HG03097 (cell line): ENCODE data around the gene IL24.

Experiments
- ATAC-seq: cut with Tn5 transposase; IDR thresholded peaks from one replicate; pipeline ENCODE4 v1.9.1; 2021; ENCODE audit not compliant: unreplicated experiment, low FRiP score

Gene IL24

GRCh38 chr1:206878456-206878855 lies 18.8 kb upstream of the IL24 start:
- ATAC-seq = no peak

GRCh38 chr1:206880314-206880713 lies 16.9 kb upstream of the IL24 start:
- no peak for ATAC-seq

- no peak for ATAC-seq
Measured at GRCh38 chr1:206882555-206882954, 14.7 kb upstream of the IL24 start.

GRCh38 chr1:206883160-206883559 lies 14.1 kb upstream of the IL24 start:
- no peak for ATAC-seq

- ATAC-seq = no peak
Measured at GRCh38 chr1:206883876-206884275, 13.4 kb upstream of the IL24 start.

- no peak for ATAC-seq
Measured at GRCh38 chr1:206885341-206886060, 11.7 kb upstream of the IL24 start.

GRCh38 chr1:206886831-206887230 lies 10.4 kb upstream of the IL24 start:
- no peak for ATAC-seq

DNA sequence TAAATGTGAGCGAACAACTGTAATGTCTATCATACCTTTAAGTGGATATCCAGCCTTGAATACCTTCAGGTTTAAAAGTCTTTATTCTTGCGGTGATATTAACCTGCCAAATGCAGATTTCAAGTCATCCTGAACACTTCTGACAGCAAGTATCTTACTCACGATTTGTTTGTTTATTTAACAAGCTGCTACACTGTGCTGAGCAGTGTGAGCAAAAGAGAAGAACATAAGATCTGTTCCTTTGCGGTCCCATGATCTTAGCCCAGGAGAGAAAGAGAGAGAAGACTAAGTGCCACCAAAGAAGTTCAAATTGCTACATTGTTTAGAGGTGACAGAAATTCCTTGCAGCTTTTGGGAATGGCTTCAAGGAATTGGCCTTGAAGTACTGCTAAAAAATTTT lies 9.5 kb upstream of the IL24 start:
- ATAC-seq = no peak

DNA sequence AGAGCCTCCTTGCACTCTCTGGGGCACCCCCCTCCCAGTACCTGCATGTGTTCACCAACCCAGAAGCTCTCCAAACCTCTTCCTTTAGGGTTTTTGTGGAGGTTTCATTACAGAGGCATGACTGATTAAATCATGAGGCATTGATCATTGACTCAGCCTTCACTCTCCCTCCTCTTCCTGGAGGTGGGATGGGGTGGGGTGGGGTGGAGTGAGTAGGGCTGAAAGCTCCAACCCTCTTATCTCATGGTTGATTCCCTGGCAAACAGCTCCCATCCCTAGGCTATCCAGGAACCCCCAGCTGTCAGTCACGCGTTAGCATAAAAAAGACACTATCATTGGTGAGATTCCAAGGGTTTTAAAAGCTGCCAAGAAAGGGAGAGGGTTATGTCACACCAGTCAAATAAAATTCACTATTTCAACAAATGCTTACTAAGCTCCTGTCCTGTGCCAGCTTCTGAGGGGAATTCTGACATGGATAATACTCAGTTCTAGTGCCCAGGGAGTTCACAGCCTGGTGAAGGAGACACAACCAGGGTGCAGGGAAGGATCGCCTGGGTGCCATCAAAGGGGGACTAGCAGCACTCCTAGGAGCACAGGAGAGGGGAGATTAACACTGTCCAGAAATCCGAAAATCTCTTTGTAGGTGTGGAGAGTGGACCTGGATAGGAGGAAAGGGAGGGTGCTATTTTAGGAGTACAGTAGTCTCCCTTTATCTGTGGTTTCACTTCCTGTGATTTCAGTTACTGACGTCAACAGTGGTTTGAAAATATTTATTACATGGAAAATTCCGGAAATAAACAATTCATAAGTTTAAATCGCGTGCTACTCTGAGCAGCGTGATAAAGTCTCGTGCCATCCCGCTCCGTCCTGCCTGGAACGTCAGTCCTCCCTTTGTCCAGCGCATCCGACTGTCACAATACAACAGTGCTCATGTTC lies 6.8 kb upstream of the IL24 start:
- ATAC-seq = no peak

DNA sequence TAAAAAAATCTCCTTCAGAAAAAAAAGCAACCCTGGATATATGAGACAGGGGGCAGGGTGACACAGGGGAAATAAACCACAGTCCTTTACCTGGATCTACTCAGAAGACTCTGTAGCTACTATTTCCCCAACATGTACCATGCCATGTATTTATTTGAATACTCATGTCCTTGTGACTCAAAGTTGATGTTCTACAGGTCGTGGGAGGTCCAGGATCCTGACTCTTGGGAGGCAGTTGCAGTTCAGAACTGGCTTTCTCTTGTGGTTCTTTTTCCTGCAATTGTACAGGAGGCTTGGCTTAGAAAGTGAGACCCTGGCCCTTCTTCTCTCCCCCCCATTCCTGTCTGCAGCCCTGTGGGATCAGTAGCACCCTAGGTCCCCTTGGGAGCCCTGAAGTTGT lies 5.8 kb upstream of the IL24 start:
- ATAC-seq = no peak

GRCh38 chr1:206892351-206892984 lies 4.8 kb upstream of the IL24 start:
- no peak for ATAC-seq

DNA sequence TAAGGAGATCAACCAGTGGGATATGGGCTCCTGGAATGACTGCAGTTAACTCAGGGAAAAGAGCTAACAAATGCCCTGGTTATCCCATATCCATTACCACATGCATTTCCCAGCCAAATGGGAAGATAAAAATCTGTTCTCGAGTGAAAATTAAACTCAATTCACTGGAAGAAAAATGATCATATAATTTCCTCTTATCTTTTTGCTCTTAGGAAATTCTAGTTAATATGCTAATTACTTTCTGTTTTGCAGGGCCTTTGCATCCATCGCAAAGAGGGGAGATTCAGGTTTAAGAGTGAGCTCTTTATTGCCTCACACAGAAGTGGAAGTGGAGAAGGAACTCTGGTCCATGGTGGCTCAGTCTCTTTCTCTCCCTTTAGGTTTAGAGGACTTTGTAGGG lies 3.9 kb upstream of the IL24 start:
- no peak for ATAC-seq

- no peak for ATAC-seq
Measured at GRCh38 chr1:206895325-206895724, 1.9 kb upstream of the IL24 start.

GRCh38 chr1:206895837-206896242 lies 1.4 kb upstream of the IL24 start:
- ATAC-seq = no peak

- ATAC-seq = no peak
Measured at GRCh38 chr1:206896261-206896660, 982 bp upstream of the IL24 start.

GRCh38 chr1:206898089-206898914 lies 1.1 kb downstream of the IL24 start:
- no peak for ATAC-seq

DNA sequence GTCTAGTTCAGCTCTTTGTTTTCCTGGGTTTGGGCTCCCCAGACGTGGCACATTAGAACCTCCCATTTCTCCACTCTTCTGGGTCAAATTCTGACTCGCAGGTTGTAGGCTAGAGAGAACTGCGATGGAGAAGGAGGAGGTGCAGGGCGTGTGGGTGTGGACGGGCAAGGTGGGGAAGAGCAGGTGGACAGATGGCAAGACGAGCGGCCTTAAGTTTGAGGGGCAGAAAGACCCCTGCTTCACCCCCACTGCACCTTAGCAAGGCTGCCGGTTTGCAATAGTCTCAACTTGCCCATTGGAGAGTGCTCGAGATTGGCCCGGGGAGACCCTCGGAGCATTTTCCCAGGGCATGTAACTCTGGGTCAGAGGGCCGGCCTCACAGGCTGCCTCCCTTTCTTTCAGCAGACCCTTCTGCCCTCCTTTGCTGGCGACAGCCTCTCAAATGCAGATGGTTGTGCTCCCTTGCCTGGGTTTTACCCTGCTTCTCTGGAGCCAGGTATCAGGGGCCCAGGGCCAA lies 1.7 kb downstream of the IL24 start:
- no peak for ATAC-seq

- no peak for ATAC-seq
Measured at GRCh38 chr1:206899717-206900116, 2.5 kb downstream of the IL24 start.

- no peak for ATAC-seq
Measured at GRCh38 chr1:206900149-206900548, 2.9 kb downstream of the IL24 start.

GRCh38 chr1:206901944-206902343 lies 4.7 kb downstream of the IL24 start:
- ATAC-seq = no peak
